HUES48 (cell line): ENCODE data around the gene C17orf78.
A peak's percentile ranks its signal among the peaks of the same experiment; 100 is the strongest.
"Not testable (repeated sequence)": the region's sequence is repeated elsewhere in the genome, so short reads cannot be mapped to it uniquely, and the experiment has no call there.

ENCODE experiments used
- H3K27ac ChIP-seq: one replicate; pipeline ENCODE4 v1.7.0; 2013; ENCODE audit warnings: low read depth, low read length, inconsistent platforms
- H3K27me3 ChIP-seq: 2 replicates; pipeline ENCODE4 v1.6.1; 2013; ENCODE audit warnings: mild to moderate bottlenecking, low read length; ENCODE audit not compliant: control insufficient read depth, insufficient read depth
- H3K36me3 ChIP-seq: 2 replicates; pipeline ENCODE4 v1.6.1; 2013; ENCODE audit warnings: low read length; ENCODE audit not compliant: control insufficient read depth, insufficient read depth
- H3K4me1 ChIP-seq: 2 replicates; pipeline ENCODE4 v1.6.1; 2013; ENCODE audit warnings: mild to moderate bottlenecking, low read length; ENCODE audit not compliant: control insufficient read depth, insufficient read depth
- H3K4me3 ChIP-seq: 2 replicates; pipeline ENCODE4 v1.5.1; 2013; ENCODE audit warnings: mild to moderate bottlenecking, low read depth, low read length
- H3K9ac ChIP-seq: 2 replicates; pipeline ENCODE4 v1.6.1; 2013; ENCODE audit warnings: mild to moderate bottlenecking, low read depth, low read length, moderate library complexity
- H3K9me3 ChIP-seq: 2 replicates; pipeline ENCODE4 v1.6.1; 2013; ENCODE audit warnings: low read length; ENCODE audit not compliant: control insufficient read depth, insufficient read depth

The C17orf78 gene

DNA sequence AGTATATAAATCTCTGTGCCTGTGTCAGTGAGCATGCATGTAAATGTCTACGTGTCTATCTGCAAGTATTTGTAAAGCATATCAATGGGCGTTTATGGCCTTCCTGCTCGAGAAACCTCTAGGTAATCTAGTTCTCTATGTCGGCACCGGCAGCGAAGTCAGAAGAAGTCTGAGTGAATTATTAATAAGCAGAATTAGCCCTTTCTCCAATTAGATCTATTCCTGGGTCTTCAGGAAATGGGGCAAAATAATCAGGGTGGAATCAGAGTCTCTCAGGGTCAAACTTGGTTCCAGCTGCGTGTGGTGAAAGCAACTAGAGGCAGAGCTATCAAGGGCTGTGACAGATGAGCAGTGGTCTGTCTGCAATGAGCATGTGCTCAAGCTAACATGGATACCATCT lies at the start of gene C17orf78:
Gene C17orf78, plus strand, starts transcription at position 280 of the 400 bp plus-strand sequence. Its CDS starts 108 bp downstream, at position 388.
- Histone ChIP-seq H3K9me3 (no peaks in the 10 kb centered on the region), H3K9ac (no peak within 1 kb of the TSS), H3K27ac (no peak within 1 kb of the TSS), H3K36me3 (no peaks in the 10 kb centered on the region), H3K27me3 (no peaks in the 10 kb centered on the region), H3K4me1 (no peaks in the 10 kb centered on the region), H3K4me3 (no peak within 1 kb of the TSS)

DNA sequence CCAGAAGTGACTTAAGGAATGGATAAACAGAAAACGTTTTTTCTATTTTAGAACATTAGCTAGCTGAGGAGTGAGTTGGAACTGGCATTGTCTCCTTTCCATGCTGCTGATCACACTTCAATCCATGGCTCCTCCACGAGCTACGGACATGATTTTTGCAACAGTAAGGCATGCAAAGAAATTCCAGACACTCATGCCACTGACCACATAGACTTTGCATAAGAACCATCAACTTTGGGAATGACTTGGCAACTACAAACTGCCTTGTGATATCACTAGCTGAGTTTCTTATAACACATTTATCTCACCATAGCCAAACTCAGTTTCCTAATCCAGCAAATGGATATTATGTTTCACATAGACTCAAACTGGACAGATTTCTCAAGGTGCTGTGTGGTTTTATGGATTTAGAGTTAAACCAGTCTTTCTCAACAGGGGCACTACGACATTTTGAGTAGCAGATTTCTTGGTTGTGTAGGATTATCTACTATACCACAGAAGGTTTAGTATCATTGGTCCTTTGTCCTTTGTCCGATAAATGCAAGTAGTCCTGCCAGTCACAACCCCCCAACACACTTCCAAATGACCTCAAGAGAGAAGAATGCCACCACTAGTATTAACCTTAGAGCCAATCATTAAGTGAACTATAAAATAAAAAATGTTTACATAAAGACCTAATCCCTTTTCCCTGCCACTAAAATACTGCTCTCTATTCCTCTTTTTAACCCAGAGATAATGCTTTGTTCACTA lies 48.3 kb upstream of the C17orf78 start:
- H3K4me1 ChIP-seq = no peaks in the 10 kb centered on the region
- H3K27ac ChIP-seq = no peak overlapping the region
- H3K27me3 ChIP-seq = no peaks in the 10 kb centered on the region
- H3K36me3 ChIP-seq = peaks cover 48% of the 10 kb centered on the region
- H3K9ac ChIP-seq = no peak overlapping the region
- no peaks in the 10 kb centered on the region for H3K9me3 ChIP-seq
- no peak overlapping the region for H3K4me3 ChIP-seq

DNA sequence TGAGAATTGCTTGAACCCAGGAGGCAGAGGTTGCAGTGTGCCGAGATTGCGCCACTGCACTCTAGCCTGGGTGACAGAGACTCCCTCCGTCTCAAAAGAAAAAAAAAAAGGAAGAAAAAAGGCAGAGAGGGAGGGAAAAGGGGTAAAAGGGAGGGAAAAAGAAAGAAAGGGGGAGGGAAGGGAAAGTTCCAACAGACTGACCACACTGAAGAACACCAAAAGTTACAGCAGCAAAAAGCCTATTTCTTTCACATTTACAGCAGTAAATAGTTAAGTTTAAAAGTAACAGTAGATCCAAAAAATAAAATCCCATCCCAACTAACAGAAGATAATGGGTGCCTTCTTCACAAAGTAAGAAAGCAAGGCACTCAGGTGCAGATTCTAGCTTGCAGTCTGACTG lies 36.9 kb upstream of the C17orf78 start:
- Histone ChIP-seq H3K9ac (no peak overlapping the region), H3K27ac (no peak overlapping the region), H3K27me3 (no peaks in the 10 kb centered on the region), H3K4me1 (peaks cover 2% of the 10 kb centered on the region; the same call in 1 of the 2 replicates), H3K9me3 (no peaks in the 10 kb centered on the region), H3K4me3 (no peak overlapping the region), H3K36me3 (peaks cover 18% of the 10 kb centered on the region)

DNA sequence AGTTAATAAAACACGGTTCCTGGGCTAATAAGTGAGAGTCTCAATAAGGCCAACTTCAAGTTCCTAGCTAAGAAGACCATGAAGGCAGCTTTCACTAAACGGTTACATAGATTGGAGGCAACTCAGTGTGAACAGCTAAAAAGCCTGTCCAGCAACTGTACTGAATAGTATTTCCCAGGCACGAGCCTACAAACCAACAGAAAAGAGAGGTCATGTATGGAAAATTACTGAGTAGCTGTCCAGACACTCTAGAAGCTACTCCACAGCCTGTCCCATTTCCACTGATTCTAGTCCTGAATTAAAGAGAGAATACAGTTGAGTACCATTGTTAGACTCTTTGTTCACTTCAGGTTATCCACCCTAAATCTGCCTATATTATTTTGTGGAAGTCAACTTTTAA lies 36.5 kb upstream of the C17orf78 start:
- Histone ChIP-seq H3K27me3 (no peaks in the 10 kb centered on the region), H3K4me3 (no peak overlapping the region), H3K27ac (no peak overlapping the region), H3K9me3 (no peaks in the 10 kb centered on the region), H3K36me3 (peaks cover 18% of the 10 kb centered on the region), H3K9ac (no peak overlapping the region), H3K4me1 (peaks cover 2% of the 10 kb centered on the region; the same call in 1 of the 2 replicates)

DNA sequence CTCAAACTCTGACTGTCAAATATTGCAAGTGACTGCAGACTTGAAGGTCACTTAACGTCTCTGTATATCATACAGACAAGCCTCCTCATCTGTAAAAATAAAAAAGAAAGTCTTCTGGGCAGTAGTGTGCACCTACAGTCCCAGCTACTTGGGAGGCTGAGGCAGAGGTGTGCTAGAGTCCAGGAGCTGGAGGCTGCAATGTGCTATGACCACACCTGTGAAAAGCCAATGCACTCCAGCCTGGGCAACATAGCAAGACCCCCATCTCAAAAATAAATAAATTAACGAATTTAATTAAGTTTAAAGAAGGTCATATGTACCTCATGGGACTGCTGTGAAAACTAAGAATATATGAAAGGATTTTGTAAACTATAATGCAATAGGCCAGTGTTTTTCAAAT lies 35.0 kb upstream of the C17orf78 start:
- Histone ChIP-seq H3K27ac (no peak overlapping the region), H3K27me3 (no peaks in the 10 kb centered on the region), H3K9ac (no peak overlapping the region), H3K36me3 (peaks cover 18% of the 10 kb centered on the region), H3K9me3 (no peaks in the 10 kb centered on the region), H3K4me1 (peaks cover 2% of the 10 kb centered on the region; the same call in 1 of the 2 replicates), H3K4me3 (no peak overlapping the region)

DNA sequence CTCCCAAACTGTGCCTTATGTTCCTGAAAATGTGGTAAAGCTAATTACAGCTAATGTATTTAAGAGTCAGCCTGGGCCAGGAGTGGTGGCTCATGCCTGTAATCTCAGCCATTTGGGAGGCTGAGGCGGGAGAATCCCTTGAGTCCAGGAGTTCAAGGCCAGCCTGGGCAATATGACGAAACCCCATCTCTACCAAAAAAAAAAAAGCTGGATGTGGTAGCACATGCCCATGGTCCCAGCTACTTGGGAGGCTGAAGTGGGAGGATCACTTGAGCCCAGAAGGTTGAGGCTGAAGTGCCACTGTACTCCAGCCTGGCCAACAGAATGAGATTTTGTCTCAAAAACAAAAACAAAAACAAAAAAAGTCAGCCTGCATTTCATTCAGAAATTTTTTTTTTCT lies 33.2 kb upstream of the C17orf78 start:
- Histone ChIP-seq H3K27ac (no peak overlapping the region), H3K36me3 (peaks cover 14% of the 10 kb centered on the region), H3K27me3 (no peaks in the 10 kb centered on the region), H3K9ac (no peak overlapping the region), H3K9me3 (0 out of 2 replicates have a peak, but pooled peaks cover 3% of the 10 kb centered on the region), H3K4me3 (no peak overlapping the region), H3K4me1 (no peaks in the 10 kb centered on the region)

DNA sequence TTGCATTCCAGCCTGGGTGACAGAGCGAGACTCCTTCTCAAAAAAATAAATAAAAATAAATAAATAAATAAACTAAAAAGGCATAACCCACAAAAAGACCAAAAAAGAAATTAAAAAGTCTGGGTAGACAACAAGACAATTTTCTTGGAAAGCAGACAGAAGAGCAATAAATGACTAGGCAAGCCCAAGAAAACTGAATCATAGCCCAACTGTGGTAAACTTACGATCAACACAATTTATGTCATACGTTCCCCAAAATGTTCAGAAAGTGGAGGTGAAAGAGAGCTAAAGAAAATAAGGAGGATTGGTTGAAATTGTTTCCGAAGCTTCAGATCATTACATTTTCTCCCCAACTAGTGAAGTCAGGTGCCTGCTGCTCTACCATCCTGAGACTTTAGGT lies 31.3 kb upstream of the C17orf78 start:
- peaks cover 6% of the 10 kb centered on the region for H3K36me3 ChIP-seq
- no peak overlapping the region for H3K4me3 ChIP-seq
- no peak overlapping the region for H3K9ac ChIP-seq
- no peaks in the 10 kb centered on the region for H3K4me1 ChIP-seq
- H3K27ac ChIP-seq = no peak overlapping the region
- 0 out of 2 replicates have a peak, but pooled peaks cover 3% of the 10 kb centered on the region for H3K9me3 ChIP-seq
- H3K27me3 ChIP-seq = no peaks in the 10 kb centered on the region

DNA sequence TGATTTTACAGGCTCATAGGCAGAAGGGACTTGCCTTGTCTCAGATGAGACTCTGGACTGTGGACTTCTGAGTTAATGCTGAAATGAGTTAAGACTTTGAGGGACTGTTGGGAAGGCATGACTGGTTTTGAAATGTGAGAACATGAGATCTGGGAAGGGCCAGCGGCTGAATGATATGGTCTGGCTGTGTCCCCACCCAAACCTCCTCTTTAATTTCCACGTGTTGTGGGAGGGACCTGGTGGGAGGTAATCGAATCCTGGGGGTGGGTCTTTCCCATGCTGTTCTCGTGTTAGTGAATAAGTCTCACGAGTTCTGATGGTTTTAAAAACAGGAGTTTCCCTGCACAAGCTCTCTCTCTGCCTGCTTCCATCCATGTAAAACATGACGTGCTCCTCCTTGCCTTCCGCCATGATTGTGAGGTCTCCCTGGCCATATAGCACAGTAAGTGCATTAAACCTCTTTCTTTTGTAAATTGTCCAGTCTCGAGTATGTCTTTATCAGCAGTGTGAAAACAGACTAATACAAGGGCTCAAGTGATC lies 28.9 kb upstream of the C17orf78 start:
- H3K4me3 ChIP-seq, H3K9me3 ChIP-seq, H3K36me3 ChIP-seq: not testable (repeated sequence)

DNA sequence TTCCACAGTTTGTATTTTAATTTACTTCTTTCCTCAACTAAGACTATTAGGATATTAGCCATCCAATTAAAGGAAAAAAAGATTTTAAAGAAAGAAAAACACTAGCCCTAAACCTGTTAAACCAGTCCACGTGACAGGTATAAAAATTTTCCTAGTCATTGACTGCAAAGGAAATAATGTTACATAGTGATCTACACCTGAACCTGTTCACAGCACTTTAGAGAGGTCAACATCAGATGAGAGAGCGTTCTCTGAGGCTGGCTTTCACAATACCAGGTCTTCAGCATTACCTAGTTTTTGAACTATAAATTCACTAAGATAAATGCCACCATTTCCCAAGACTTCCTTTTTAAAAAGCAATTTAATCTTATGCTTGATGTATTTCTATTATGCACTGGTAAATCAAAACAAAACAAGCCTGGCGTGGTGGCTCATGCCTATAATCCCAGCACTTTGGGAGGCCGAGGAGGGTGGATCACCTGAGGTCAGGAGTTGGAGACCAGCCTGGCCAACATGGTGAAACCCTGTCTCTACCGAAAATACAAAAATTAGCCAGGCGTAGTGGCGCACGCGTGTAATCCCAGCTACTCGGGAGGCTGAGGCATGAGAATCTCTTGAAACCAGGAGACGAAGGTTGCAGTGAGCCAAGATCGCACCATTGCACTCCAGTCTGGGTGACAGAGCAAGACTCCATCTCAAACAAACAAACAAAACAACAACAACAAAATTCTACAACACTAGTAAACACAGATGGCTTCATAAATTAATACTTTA lies 18.8 kb upstream of the C17orf78 start:
- not testable (repeated sequence) for H3K9ac ChIP-seq
- H3K4me3 ChIP-seq = peak overlapping the region; percentile 95

More for the DNA sequence above, 28.9 kb upstream of the C17orf78 start:
- not testable (repeated sequence) for H3K27me3 ChIP-seq, H3K27ac ChIP-seq, H3K4me1 ChIP-seq, H3K9ac ChIP-seq

DNA sequence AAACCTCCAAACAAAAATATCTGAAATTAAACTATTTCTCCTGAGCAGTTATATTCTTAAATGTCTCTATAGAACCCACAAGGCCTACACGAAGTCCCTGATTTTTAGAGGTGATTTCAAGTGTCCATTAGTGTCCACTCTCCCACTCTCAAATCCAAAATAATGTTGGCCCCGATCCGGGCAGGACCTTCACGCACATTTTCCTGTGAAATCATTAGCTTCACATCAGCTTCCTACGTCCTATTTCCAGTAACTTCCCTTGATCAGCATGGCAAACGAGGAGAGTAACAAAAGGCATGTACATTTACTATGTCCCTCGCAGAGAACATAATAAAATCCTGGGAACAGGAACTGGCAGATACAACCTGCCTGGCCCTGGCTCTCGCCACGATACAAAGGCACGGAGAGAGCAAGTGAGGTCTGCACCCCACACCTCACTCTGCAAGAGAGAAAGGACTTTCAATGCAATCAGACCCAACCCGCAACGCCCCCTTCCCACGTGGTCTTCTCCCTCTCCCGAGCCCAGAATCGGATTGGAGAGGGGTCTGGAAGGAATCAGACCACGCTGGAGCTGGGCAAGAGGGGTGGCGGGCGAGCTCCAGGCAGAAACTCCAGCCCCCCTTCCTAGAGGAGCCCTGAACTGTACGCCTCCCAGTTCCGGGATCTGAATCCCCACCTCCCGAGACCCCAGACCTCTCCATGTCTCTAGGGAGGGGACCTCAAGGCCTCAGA lies 17.5 kb upstream of the C17orf78 start:
- H3K9me3 ChIP-seq = no peaks in the 10 kb centered on the region

More for the DNA sequence above, 18.8 kb upstream of the C17orf78 start:
- Histone ChIP-seq H3K36me3 (peaks cover 21% of the 10 kb centered on the region), H3K4me1 (peaks cover 17% of the 10 kb centered on the region)
- not testable (repeated sequence) for H3K9me3 ChIP-seq, H3K27me3 ChIP-seq, H3K27ac ChIP-seq

More for the DNA sequence above, 17.5 kb upstream of the C17orf78 start:
- H3K27ac ChIP-seq = peak overlapping the region; percentile 86
- peaks cover 17% of the 10 kb centered on the region for H3K4me1 ChIP-seq
- H3K36me3 ChIP-seq = peaks cover 15% of the 10 kb centered on the region
- H3K4me3 ChIP-seq = peak overlapping the region; percentile 95
- no peaks in the 10 kb centered on the region for H3K27me3 ChIP-seq
- H3K9ac ChIP-seq = peak overlapping the region; percentile 86
